ENCODE measurements around the gene DOCK2.

Gene DOCK2

GRCh38 chr5:169886033-169886432, 249.0 kb downstream of the DOCK2 start:
- no peak for TF ChIP-seq CTCF (IDR thresholded peaks at IDR 0.05; ENCODE audit: low read depth, low read length)
- no peak overlapping the region for H3K4me3 ChIP-seq (ENCODE audit: low read depth, low read length)

GRCh38 chr5:169886677-169887076, 249.6 kb downstream of the DOCK2 start:
- H3K4me3 ChIP-seq (ENCODE audit: low read depth, low read length): no peak overlapping the region
- TF ChIP-seq CTCF (IDR thresholded peaks at IDR 0.05; ENCODE audit: low read depth, low read length): no peak

- no peak for TF ChIP-seq CTCF (IDR thresholded peaks at IDR 0.05; ENCODE audit: low read depth, low read length)
- H3K4me3 ChIP-seq (ENCODE audit: low read depth, low read length): no peak overlapping the region
Measured at GRCh38 chr5:169889572-169889971, 252.5 kb downstream of the DOCK2 start.

GRCh38 chr5:169893010-169893409, 255.9 kb downstream of the DOCK2 start:
- TF ChIP-seq CTCF (IDR thresholded peaks at IDR 0.05; ENCODE audit: low read depth, low read length): no peak
- no peak overlapping the region for H3K4me3 ChIP-seq (ENCODE audit: low read depth, low read length)

GRCh38 chr5:169893571-169893970, 256.5 kb downstream of the DOCK2 start:
- TF ChIP-seq CTCF (IDR thresholded peaks at IDR 0.05; ENCODE audit: low read depth, low read length): no peak
- H3K4me3 ChIP-seq (ENCODE audit: low read depth, low read length): no peak overlapping the region

GRCh38 chr5:169895926-169896325, 258.9 kb downstream of the DOCK2 start:
- no peak overlapping the region for H3K4me3 ChIP-seq (ENCODE audit: low read depth, low read length)
- no peak for TF ChIP-seq CTCF (IDR thresholded peaks at IDR 0.05; ENCODE audit: low read depth, low read length)

- TF ChIP-seq CTCF (IDR thresholded peaks at IDR 0.05; ENCODE audit: low read depth, low read length): no peak
- H3K4me3 ChIP-seq (ENCODE audit: low read depth, low read length): no peak overlapping the region
Measured at GRCh38 chr5:169897481-169897880, 260.4 kb downstream of the DOCK2 start.
